DLD1 (cell line): ENCODE measurements around the gene NKX6-2.
"Not testable (repeated sequence)": the region's sequence is repeated elsewhere in the genome, so short reads cannot be mapped to it uniquely, and the experiment has no call there.

Experiments used
- in situ Hi-C: cut with HindIII; loops from 2 replicates; pipeline ENCODE4 v1.10.0; 2017; ENCODE audit warnings: low sequenced_read_pairs

NKX6-2 gene

DNA sequence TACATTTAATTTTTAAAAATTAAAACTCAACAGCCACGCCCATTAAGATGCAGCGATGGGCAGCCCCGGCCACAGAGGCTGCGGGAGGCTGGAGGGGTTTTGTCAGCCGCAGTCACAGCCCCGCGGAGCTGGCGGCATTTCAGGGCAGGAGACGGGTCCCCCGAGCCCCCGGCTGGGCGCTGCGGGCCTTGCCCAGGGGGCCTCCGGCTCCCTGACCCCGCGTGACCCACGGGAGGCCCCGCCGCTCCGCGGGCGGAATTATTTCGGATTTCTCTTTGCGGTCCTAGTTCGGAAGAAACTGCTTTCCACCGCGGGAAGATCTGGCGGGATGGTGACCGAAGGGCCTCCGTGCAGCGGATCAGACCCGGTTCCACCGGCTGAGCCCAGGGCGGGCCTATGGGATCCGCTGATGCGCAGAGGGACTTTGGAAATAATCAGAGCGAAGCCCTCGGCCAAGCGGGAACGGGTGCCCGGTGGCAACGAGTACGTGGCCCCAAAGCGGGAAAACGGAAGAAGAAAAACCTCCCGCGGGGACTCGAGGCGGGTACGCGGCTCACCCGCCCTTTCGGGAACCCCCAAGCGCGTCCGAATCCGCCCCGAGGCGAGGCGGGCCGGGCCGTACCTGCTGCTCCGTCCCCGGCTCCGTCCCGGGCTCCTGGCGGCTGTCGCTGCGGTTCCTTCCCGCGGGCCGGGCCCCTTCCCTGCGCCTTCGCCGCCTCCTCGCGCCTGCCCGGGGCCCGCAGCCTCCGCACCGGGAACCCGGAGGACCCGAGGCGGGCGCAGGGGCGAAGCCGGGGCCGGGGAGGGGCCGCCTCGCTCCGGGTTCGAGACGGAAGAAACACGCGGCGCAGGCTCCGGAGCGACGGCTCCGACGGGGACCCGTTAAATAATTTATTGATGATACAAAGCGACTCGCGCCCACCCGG, 1.7 kb downstream of the NKX6-2 start:
- in situ Hi-C loops: no loop called here

DNA sequence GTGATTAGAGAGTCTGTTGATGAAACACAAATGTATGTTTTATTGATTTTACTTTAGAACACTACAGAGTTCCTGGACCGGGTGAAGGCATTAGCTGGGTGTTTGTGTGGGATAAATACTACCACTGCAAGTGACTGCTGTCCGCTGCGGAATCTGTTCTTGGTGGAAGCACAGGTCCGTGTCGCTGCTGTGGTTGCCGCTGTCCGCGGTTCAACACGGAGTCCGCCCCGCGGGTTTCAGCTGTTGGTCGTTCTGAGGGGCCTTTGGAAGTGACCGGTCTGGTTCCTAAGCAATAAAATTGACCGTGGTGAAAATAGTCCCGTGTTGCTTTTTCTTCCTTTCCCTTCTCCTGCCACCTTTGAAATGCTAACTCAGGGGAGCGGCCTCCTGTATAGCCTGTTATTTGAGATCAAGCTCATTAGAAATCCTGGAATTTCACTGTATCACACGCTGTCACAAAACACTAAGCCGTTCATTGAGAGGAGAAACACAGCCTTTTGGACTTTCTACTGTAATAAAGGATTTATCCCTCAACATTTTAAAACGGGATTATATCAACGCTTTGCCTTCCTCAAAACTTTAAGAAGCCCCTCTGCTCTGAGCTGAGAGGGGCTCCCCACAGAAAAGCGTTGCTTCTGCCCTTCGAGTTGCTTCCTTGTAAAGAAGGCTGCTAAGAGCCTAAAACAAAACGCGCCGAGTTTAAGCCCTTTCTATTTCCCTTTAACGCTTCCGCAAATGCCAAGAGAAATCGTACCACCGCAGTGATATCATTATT, 2.6 kb downstream of the NKX6-2 start:
- in situ Hi-C loops: no loop called here

DNA sequence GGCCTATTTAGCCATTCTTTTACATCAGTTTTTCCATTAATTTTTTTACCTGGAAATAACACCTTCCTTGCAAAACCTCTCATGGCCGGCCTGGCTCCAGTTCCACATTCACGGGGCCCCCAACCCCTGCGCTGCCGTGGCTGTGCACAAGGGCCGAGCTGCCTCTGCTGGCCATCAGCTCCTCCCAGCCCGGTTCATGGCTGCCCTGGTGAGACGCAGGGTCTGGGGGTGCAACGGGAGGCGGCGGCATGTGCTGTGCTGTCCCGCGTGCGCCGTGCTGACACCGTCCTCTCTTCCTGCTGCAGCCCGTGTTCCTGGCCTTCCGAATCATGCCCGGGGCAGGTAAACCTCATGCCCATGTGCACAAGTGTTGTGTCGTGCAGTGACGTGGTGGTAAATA, 4.4 kb downstream of the NKX6-2 start:
- in situ Hi-C loops: no loop called here

DNA sequence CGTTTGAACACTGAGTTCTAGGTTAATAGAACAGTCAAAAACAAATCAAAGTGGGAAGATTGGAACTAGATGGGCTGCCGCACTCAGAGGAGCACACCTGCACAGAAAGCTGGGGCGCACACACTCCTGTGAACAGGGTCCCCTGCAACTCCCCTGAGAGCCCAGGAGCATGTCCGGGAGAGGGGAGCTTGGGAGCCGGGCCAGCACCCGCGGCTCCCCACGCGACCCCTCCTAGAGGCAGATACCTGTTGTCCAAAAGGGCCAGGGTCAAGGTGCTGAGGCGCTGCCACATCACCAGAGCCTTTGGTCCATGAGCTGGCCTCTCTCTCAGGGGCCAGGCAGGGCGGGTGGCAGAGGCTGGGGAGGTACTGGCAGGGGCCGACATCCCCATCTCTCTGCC, 5.6 kb downstream of the NKX6-2 start:
- in situ Hi-C loops: no loop called here

DNA sequence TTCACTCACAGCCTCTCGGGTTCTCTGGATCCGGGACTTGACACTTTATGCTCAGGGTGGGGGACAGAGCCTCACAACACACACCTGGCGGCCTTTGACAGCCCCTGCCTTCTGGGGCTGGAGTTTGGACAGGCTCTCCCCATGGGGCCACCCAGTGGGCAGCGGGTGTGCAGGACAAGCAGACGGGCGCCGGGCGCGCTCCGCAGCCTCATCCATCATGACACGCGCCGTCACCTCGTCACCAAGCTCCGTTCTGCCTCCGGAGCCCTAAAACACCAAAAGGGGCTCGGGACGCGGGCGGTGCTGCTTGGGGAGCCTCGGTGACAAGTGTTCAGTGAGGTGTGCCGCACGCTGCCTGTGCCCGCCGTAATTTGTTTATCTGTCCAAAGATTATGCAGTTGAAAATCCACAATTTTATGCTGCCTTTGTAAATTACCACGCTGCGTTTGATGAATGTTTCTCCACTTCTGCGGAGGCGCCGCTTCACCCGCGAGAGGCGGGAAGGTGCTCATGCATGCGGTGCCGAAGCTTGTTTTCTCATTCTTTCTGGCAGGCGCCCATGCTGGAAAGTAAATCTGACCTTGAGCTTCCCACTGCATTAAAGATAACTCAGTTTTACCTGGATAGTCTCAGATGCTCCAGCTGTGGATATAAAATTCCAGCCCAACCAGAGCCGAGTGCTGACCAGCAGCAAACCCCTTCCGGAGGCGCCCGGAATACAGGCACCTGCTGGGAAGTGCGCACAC, 6.2 kb downstream of the NKX6-2 start:
- in situ Hi-C loops: no loop called here

DNA sequence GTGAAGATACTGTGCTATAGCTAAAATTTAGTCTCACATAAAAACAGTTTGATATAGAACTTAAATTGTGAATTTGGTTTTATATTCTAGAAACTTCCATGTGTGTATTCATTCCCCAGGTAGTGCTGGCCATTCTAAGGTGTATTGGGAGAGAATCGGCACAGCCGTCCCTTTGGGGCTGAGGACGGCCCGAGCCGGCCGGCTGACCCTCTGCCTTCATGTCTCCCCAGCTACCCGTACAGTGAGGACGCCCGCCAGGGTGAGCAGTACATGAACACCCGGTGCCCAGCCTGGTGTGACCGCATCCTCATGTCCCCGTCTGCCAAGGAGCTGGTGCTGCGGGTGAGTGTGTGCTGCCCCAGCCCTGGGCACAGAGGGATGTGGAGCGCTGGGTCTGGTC, 8.5 kb downstream of the NKX6-2 start:
- in situ Hi-C loops: no loop called here

DNA sequence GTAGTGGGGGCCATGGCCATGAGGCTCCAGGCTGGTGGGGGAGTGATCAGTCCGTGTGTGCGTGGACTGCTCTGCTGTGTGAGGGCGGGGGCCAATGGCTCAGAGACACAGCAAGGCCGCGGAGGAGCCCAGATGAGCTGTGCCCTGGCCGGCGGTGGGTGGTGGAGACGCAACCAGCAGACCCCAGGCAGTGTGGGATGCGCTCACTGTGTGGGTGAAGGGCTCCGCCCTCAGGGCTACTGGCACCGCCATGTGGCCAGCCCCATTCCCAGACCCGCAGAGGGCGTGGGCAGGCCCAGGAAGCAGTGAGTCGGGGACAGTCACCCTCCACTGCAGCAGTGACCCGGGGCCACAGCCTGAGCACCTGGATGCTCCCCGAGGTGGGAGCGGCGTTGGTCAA, 9.1 kb downstream of the NKX6-2 start:
- in situ Hi-C loops: no loop called here

DNA sequence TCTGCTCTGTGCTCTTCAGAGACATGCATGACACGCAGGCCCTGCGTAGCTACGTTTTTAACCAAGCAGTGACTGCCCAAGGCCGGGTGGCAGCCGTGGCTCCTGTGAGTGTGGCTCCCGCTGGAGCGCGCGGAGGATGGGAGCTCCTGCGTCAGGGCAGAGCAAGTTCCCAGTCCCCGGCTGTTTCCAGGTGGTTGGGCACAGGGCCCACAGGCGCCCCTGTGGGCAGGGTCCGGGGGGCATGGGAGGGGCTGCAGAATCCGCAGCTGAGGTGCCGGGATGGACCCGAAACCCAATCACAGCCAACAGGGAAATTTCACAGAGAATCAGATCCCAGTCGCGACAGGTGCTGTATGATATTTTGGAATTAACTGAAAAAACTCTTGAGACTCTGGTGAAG, 9.8 kb downstream of the NKX6-2 start:
- in situ Hi-C loops: no loop called here

DNA sequence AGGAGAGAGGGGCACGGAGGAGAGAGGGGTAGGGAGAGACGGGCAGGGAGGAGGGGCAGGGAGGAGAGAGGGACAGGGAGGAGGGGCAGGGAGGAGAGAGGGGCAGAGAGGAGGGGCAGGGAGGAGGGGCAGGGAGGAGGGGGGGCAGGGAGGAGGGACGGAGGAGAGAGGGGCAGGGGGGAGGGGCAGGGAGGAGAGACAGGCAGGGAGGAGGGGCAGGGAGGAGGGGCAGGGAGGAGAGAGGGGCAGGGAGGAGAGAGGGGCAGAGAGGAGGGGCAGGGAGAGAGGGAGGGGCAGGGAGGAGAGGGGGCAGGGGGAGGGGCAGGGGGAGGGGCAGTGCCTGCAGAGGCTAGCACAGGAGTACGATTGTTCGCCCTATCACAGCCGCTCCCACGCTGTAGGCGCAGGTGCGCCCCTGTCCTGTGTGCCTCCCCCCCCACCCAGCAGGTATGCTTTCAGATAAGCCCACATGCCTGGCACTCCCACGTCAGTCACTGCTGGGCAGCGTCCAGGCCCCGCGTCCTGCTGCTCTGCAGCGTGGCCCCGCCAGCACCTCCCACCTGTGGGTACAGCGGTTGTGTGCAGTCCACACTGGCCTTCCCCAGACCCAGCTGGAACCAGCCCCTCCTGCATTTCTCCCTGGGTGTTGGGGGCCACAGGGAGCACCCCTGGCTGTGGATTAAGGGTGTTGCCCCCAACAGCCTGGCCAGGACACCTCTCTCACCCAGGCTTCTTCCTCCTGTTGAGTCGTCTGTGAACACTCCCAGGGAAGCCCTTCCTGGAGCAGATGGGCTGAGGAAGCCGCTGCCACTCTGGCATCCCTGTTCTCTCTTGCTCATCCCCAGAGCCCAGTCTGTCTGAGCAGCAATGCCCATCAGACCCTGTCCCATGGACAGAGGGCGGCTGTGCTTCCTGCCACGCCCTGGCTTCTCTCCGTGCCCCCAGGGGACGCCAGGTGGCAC, 10.8 kb downstream of the NKX6-2 start:
- in situ Hi-C loops: no loop called here

DNA sequence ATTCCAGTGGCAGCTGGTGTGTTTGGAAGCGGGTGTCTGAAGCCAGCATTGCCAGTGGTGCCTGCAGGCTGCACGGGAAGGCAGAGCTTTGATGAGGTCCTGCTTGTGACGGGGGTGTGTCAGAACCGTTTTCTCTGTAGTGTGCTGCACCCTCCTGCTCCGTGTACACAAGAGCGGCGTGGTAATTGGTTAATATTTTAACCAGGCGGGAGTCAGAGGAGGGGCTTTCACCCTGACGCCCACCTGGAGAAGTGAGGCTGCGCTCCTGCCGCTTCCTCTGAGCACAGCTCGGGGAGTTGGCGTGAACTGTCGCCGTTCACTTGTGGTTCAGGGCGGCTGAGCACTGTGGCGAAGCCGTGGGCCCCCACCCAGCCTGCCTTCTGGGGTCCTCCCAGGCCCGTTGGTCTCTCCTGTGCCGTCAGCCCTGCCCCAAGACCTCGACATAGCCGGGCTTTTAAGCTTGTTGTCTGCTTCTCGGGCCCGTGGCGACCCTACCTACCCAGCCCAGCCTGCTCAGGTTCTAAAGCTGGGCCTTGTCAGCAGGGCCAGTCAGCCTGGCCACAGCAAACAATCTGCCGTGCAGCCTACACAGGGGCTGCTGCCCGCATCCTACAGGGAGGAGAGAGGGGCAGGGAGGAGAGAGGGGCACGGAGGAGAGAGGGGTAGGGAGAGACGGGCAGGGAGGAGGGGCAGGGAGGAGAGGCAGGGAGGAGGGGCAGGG, 11.6 kb downstream of the NKX6-2 start:
- in situ Hi-C loops: no loop called here

DNA sequence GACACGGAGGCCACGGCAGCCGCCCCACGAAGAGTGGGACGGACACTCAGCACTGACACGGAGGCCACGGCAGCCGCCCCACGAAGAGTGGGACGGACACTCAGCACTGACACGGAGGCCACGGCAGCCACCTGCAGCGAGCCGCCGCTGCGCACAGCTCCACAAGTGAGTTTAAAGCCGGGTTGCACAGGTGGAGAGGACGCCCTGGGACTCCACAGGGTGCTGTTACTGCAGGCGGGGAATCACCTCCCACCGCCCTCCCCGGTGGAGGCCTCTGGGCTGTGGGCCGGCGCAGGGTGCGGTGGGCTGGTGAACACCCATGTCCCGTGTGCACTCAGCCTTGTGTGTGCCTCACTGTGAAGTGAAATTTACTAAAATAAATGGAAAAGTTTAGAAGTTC, 13.1 kb downstream of the NKX6-2 start:
- in situ Hi-C loops: not testable (repeated sequence)

DNA sequence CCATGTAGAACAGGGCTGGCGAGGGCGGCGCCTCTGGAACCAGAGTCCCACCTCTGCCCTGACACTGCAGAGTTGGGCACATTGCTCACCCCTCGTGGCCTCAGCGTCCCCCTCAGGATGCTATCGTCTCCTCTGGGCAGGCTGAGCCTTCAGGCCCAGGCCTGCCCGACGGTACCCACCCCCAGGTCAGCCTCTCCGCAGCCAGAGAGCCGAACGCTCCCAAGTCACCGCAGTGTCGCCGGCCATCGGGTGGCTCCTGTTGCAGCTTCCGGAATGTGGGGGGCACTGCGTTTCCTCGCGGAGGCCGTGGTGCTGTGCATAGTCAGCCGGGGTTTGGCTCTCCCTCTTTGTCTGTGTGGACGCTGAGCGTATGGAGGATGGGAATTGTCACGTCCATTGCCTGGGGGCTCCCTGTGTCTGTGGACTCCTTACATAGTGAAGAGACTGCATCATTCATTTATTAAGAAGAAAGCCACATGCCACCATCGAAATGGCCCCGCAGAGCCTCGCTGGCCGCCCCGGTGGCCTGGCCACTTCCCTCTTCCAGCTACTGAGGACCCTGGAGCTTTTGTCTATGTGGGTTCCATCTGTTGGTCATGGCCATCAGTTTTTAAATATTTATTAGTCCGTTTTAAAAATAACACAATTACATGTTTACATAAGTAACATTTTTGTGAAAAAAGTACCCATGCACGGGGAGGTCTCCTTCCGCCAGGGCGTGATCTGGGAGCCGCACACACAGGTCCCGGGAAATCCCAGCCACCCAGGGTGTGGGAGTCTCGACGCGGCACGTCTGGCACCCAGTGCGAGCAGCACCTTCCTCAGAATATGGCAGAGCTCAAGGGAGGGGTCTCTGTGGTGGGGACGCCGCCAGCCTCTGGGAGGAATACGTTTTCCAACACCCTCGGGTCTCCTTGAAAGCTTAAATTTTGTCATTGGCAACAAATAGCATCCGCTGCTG, 15.6 kb downstream of the NKX6-2 start:
- in situ Hi-C loops: no loop called here

DNA sequence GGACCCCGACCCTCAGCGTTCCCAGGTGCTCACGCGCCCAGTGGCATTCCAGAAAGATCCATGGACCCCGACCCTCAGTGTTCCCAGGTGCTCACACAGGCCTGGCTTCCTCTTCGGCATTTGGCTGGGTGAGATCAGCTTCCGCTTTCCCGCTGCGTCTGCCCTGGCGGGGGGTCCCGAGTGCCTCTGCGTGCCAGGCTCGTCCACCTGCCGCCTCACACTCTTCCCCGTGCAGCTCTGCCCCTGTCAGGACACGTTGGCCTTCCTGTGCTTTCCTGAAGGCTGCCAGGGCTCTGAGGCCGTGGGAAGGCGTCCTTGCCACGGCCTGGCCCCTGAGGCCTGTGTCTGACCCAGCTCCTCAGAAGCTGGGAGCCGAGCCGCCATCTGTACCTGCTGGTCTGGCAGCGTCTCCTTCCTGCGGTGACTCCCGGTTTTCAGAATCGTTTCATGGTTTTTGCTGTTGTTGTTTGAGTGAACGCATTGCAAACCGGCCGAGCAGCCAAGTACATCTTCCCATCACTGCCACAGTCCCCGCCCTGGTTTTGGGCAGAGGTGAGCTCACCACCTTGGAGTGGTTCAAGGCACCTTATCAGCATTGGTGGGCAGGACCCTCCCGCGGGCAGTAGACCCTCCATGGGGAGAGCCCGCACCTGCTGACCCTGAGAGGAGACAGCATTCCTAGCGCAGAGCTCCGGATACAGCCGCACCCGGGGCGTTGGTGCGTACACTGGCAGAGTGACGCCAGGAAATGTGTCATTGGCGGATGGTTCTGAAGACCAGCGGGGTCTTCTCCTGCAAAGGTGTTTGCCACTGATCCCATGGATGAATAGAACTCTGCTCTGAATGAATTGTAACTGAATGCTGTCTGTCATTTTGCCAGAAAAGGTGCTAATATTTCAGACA, 17.4 kb downstream of the NKX6-2 start:
- in situ Hi-C loops: no loop called here

DNA sequence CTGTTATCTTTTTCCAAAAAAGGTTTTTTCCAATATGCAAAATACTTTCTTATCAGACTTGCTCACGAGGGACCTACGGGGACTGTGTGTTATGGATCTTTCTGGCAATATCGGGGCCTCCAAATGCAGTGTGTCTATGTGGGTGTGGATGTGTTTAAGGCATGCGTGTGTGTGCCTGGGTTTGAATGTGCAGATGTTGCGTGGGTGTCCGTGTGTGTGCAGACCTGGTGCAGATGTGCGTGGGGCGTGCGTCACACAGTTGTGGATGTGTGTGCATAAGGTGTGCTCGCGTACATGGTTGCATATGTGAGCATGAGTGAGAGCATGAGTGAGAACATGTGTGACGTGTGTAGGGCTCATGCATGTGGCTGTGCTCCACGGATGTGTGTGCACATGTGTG, 19.7 kb downstream of the NKX6-2 start:
- in situ Hi-C loops: no loop called here

DNA sequence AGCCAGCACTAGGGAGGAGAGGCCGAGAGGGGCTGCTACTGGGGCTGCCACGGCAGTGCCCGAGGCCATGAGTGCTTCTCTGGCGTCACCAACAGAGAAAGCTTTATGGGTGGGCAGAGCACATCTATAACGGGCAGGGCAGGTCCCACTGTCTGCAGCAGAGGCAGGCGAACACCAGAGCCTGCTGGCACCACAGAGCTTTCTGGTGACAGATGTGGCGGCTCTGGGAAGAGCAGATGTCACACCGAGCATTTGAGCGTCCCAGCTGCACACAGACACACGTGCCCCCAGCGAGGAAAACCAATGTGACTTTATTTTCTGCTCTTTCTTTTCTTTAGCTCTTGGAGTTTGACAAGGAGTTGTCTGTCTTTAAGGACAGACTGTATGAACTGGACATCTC, 20.5 kb downstream of the NKX6-2 start:
- in situ Hi-C loops: no loop called here

DNA sequence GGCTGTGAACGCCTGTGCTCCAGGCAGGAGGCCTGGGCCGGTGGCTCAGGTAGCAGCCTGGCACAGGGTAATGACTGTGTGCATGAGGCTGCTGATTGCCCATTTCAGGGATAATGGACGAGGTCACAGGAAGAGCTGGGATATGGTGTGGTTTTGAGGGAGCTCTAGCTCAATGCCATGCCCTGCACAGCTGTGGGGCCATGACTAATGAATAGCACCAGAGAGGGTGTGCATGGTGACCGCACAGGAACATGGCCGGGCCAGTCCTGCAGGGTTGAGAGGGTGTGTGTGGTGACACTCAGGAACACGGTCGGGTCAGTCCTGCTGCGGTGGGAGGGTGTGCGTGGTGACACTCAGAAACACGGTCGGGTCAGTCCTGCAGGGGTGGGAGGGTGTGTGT, 21.8 kb downstream of the NKX6-2 start:
- in situ Hi-C loops: no loop called here

DNA sequence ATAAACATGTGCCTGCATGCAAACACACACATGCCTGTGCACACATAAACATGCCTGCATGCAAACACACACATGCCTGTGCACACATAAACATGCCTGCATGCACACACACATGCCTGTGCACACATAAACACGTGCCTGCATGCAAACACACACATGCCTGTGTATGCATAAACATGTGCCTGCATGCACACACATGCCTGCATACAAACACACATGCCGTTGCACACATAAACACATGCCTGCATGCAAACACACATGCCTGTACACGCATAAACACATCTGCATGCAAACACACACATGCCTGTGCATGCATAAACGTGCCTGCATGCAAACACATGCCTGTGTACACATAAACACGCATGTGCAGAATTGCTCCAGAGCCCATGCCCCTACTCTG, 22.4 kb downstream of the NKX6-2 start:
- in situ Hi-C loops: no loop called here

DNA sequence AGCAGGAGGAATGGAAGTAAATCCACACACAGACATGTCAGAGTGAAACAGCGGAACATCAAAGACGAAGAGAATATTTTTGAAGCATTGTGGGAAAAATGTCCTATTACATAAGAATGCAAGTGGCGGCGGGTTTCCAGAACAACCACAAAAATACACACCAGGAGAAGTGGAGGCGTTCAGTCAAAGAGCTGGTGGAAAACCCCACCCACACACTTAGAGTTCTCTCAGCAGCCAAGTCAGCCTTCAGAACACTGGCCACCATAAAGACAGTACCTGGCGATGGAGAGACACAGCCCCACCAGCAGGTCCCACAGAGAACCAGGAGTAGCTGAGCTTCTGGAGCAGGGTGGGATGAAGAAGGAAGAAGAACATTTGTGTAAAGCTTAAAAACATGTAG, 23.7 kb downstream of the NKX6-2 start:
- in situ Hi-C loops: no loop called here
